ENCODE measurements around the gene NUPR1.

- TF ChIP-seq POLR2A (IDR thresholded peaks at IDR 0.05; ENCODE audit: low read depth, low read length) (no peak), TAF1 (IDR thresholded peaks at IDR 0.05; ENCODE audit: low read depth, low read length) (no peak), POLR2AphosphoS5 (IDR thresholded peaks at IDR 0.05; ENCODE audit: low read depth, low read length) (no peak), POU2F2 (IDR thresholded peaks at IDR 0.05; ENCODE audit: low read depth, low read length) (no peak), PAX5 (IDR thresholded peaks at IDR 0.05; ENCODE audit: insufficient read depth, low read length, severe bottlenecking) (no peak), SPI1 (IDR thresholded peaks at IDR 0.05; ENCODE audit: low read depth, low read length) (no peak)
Observed at GRCh38 chr16:28495795-28496749, 42.7 kb downstream of the NUPR1 start.

Data from GM12891 (cell line).